SK-N-SH (cell line): ENCODE results near the gene IL15RA. TPM values are rescaled to one million over a fixed set of nuclear protein-coding genes. Genes with fewer than 3 reads are reported as not detected.

Source experiments
- CTCF ChIA-PET: fragments of 300-600, 350-600 bp; formaldehyde crosslinking; extraction: SDS; loops from one replicate; lab custom pipeline; 2021; lab: Yijun Ruan, JAX
- POLR2A ChIA-PET: fragments of 350-600 bp; sonication (Branson Sonifier 250); formaldehyde crosslinking; extraction: SDS; loops from one replicate; lab custom pipeline; 2020; ENCODE audit warnings: antibody characterized with exemption, inconsistent platforms; lab: Yijun Ruan, JAX
- DNase-seq: peaks from one replicate; pipeline ENCODE4 v3.0.0; 2012
- H2AFZ ChIP-seq: fragments of 200-600 bp; sonication (generic); 2 replicates; pipeline ENCODE4 v1.8.1; 2016; ENCODE audit warnings: antibody characterized with exemption, mild to moderate bottlenecking, low read depth
- H3F3A ChIP-seq: fragments of 200-600 bp; sonication (generic); replicated peaks from 2 replicates; pipeline ENCODE3; 2016; ENCODE audit warnings: antibody characterized with exemption, mild to moderate bottlenecking; ENCODE audit not compliant: insufficient read depth
- H3K27ac ChIP-seq, 2 experiments: fragments of 200-500 bp in 1 of 2; fragments of 200-600 bp in 1 of 2; sonication (Bioruptor generic) in 1 of 2; sonication (generic), shearing (Covaris generic) in 1 of 2; 2 replicates each; pipeline versions ENCODE4 v1.5.1 to v1.6.1; 2014 to 2016; ENCODE audit warnings: low read depth in 2 of 2, inconsistent platforms in 1 of 2, low read length in 1 of 2, mild to moderate bottlenecking in 1 of 2, mixed read lengths in 1 of 2
- H3K27me3 ChIP-seq: fragments of 200-600 bp; sonication (generic), shearing (Covaris generic); 2 replicates; pipeline ENCODE4 v1.6.1; 2016; ENCODE audit warnings: mixed run types; ENCODE audit not compliant: insufficient read depth
- H3K36me3 ChIP-seq, 2 experiments: fragments of 200-500 bp in 1 of 2; fragments of 200-600 bp in 1 of 2; sonication (Bioruptor generic) in 1 of 2; sonication (generic) in 1 of 2; replicated peaks in 1 of 2; 2 replicates each; pipeline versions ENCODE3 to v1.5.1; 2014 to 2016; ENCODE audit warnings: low read length in 1 of 2, mild to moderate bottlenecking in 1 of 2; ENCODE audit not compliant: insufficient read depth in 2 of 2, control insufficient read depth in 1 of 2
- H3K4me1 ChIP-seq, 2 experiments: fragments of 200-500 bp in 1 of 2; fragments of 200-600 bp in 1 of 2; sonication (Bioruptor generic) in 1 of 2; sonication (generic), shearing (Covaris generic) in 1 of 2; 2 replicates each; pipeline versions ENCODE4 v1.5.1 to v1.6.1; 2014 to 2016; ENCODE audit warnings: low read depth in 1 of 2, low read length in 1 of 2, mixed run types in 1 of 2; ENCODE audit not compliant: insufficient read depth in 2 of 2, control insufficient read depth in 1 of 2
- H3K4me2 ChIP-seq: fragments of 200-600 bp; sonication (generic), shearing (Covaris generic); 2 replicates; pipeline ENCODE4 v1.6.1; 2017; ENCODE audit warnings: mixed run types
- H3K4me3 ChIP-seq, 2 experiments: fragments of 200-500 bp in 1 of 2; fragments of 200-600 bp in 1 of 2; sonication (Bioruptor generic) in 1 of 2; sonication (generic), shearing (Covaris generic) in 1 of 2; 2 replicates each; pipeline versions ENCODE4 v1.5.1 to v1.8.1; 2014 to 2016; ENCODE audit warnings: low read depth in 2 of 2, inconsistent platforms in 1 of 2, low read length in 1 of 2, mild to moderate bottlenecking in 1 of 2, mixed read lengths in 1 of 2, moderate library complexity in 1 of 2
- H3K79me2 ChIP-seq: fragments of 200-600 bp; sonication (generic); 2 replicates; pipeline ENCODE4 v1.8.1; 2017; ENCODE audit warnings: mild to moderate bottlenecking; ENCODE audit not compliant: insufficient read depth
- H3K9ac ChIP-seq: fragments of 200-600 bp; sonication (generic); 2 replicates; pipeline ENCODE4 v1.6.1; 2017; ENCODE audit warnings: mixed run types
- H3K9me2 ChIP-seq: fragments of 200-600 bp; sonication (generic); 2 replicates; pipeline ENCODE4 v1.6.1; 2017; ENCODE audit warnings: mixed run types
- H3K9me3 ChIP-seq: fragments of 200-600 bp; sonication (generic); 2 replicates; pipeline ENCODE4 v1.6.1; 2017; ENCODE audit warnings: mixed run types, mild to moderate bottlenecking, moderate library complexity
- H4K20me1 ChIP-seq: fragments of 200-600 bp; sonication (generic); 2 replicates; pipeline ENCODE4 v1.6.1; 2017; ENCODE audit warnings: mild to moderate bottlenecking, mixed run types; ENCODE audit not compliant: insufficient read depth
- CHD2 ChIP-seq: fragments of 150-350 bp; IDR thresholded peaks from 2 replicates; pipeline ENCODE4 v1.6.1; 2018; ENCODE audit warnings: low read length; ENCODE audit not compliant: partially characterized antibody
- CTCF ChIP-seq: fragments of 200-600 bp; sonication (generic); IDR thresholded peaks from 2 replicates; pipeline ENCODE4 v1.6.1; 2017; ENCODE audit warnings: antibody characterized with exemption, mild to moderate bottlenecking, moderate library complexity
- ELF1 ChIP-seq: IDR thresholded peaks from 2 replicates; pipeline ENCODE4 v1.4.0; 2012
- EP300 ChIP-seq, 2 experiments: IDR thresholded peaks; 2 replicates each; pipeline versions ENCODE4 v1.4.0 to v1.6.1; 2012; ENCODE audit warnings: borderline replicate concordance in 1 of 2, low read depth in 1 of 2, low read length in 1 of 2
- EZH2phosphoT487 ChIP-seq: fragments of 200-600 bp; sonication (generic); IDR thresholded peaks from 2 replicates; pipeline ENCODE4 v1.6.1; 2017; ENCODE audit warnings: low read depth, mixed run types, mild to moderate bottlenecking, antibody characterized with exemption, moderate library complexity, borderline replicate concordance
- FOXJ3 ChIP-seq: sonication (generic); formaldehyde crosslinking; IDR thresholded peaks from 2 replicates; pipeline ENCODE4 v1.5.1; 2020; ENCODE audit warnings: mild to moderate bottlenecking, missing genetic modification reagents
- FOXM1 ChIP-seq: IDR thresholded peaks from 2 replicates; pipeline ENCODE4 v1.4.0; 2012; ENCODE audit warnings: low read depth, mild to moderate bottlenecking
- MAX ChIP-seq: IDR thresholded peaks from 2 replicates; pipeline ENCODE4 v1.4.0; 2012; ENCODE audit warnings: low read depth
- PBX3 ChIP-seq: IDR thresholded peaks from 2 replicates; pipeline ENCODE4; 2012
- RCOR1 ChIP-seq: fragments of 150-350 bp; IDR thresholded peaks from 2 replicates; pipeline ENCODE4 v1.6.1; 2017; ENCODE audit warnings: antibody characterized with exemption, low read length
- SIN3A ChIP-seq: IDR thresholded peaks from 2 replicates; pipeline ENCODE4 v1.6.1; 2012; ENCODE audit warnings: low read depth, mild to moderate bottlenecking, low read length, moderate library complexity, borderline replicate concordance
- TCF12 ChIP-seq: IDR thresholded peaks from 2 replicates; pipeline ENCODE4 v1.4.0; 2012
- YY1 ChIP-seq: IDR thresholded peaks from 2 replicates; pipeline ENCODE4 v1.4.0; 2012; ENCODE audit warnings: low read depth, mild to moderate bottlenecking
- WGBS: methylation state at CpG from one replicate; pipeline ENCODE4 v1.1.6; 2017; ENCODE audit warnings: low lambda C conversion rate; 5-methylcytosine and 5-hydroxymethylcytosine counted together
- polyA plus RNA-seq, 3 experiments: library from polyadenylated mRNA; depleted of rRNA; stranded (reverse); fragments of >200 nt; gene quantifications; 2 replicates each; pipeline ENCODE4 v1.2.3, GENCODE V29; 2012

IL15RA gene
- polyA plus RNA-seq, 1 of the 3 experiments (the other 2 are of a cell fraction) = 2.1 TPM

- peaks cover 5% of the 10 kb centered on the region; the same call in 1 of the 2 replicates for H3K27me3 ChIP-seq
- H3K36me3 ChIP-seq = no peaks in the 10 kb centered on the region
- H3K4me2 ChIP-seq = no peak overlapping the region
- 69% methylated on average over 3 of the region's 5 CpGs for WGBS
- no peak for DNase-seq
- no peaks in the 10 kb centered on the region for H3K9me2 ChIP-seq
- H3K9ac ChIP-seq = no peak overlapping the region
- H3K27ac ChIP-seq = no peak overlapping the region
- no peak overlapping the region for H3K4me3 ChIP-seq
- H3K79me2 ChIP-seq = no peaks in the 10 kb centered on the region
- TF ChIP-seq TCF12 = no peak
- TF ChIP-seq CTCF = no peak
- no peak overlapping the region for H2AFZ ChIP-seq
- no peaks in the 10 kb centered on the region for H3K9me3 ChIP-seq
- CTCF ChIA-PET = no interaction called here
- no peaks in the 10 kb centered on the region for H4K20me1 ChIP-seq
- POLR2A ChIA-PET = no interaction called here
- H3K4me1 ChIP-seq = no peaks in the 10 kb centered on the region; a peak in 1 of 4 replicates
- H3F3A ChIP-seq = no peaks in the 10 kb centered on the region
These were observed 41.1 kb upstream of the IL15RA start for GRCh38 chr10:6018422-6018821.

GRCh38 chr10:6017781-6018354 lies 40.5 kb upstream of the IL15RA start:
- no peaks in the 10 kb centered on the region for H3K9me2 ChIP-seq
- H3F3A ChIP-seq = no peaks in the 10 kb centered on the region
- H3K9me3 ChIP-seq = no peaks in the 10 kb centered on the region
- ChIA-PET POLR2A (no interaction called here), CTCF (interaction anchor here (1.4 kb wide), 1 partner anchor 69 kb away, joined by 3 read pairs; no protein-coding TSS in a partner anchor)
- no peak overlapping the region for H3K9ac ChIP-seq
- H3K36me3 ChIP-seq = no peaks in the 10 kb centered on the region
- H4K20me1 ChIP-seq = no peaks in the 10 kb centered on the region
- H3K27me3 ChIP-seq = peaks cover 5% of the 10 kb centered on the region; the same call in 1 of the 2 replicates
- DNase-seq = no peak
- no peak overlapping the region for H2AFZ ChIP-seq
- no peak overlapping the region for H3K27ac ChIP-seq
- no peak overlapping the region for H3K4me2 ChIP-seq
- no peaks in the 10 kb centered on the region; a peak in 1 of 4 replicates for H3K4me1 ChIP-seq
- no peaks in the 10 kb centered on the region for H3K79me2 ChIP-seq
- H3K4me3 ChIP-seq = no peak overlapping the region
- WGBS = 71% methylated on average over 8 of the region's 8 CpGs
- TF ChIP-seq TCF12 (no peak), FOXM1 (no peak), MAX (no peak), SIN3A (no peak), FOXJ3 (CRISPR knock-in tag) (no peak), EP300 (IDR thresholded peaks at IDR 0.05; ENCODE audit: borderline replicate concordance in 1 of 2, low read depth in 1 of 2, low read length in 1 of 2) (no peak), YY1 (no peak), ELF1 (no peak), CHD2 (no peak), RCOR1 (no peak), PBX3 (no peak), EZH2phosphoT487 (no peak)
